GM19438 (cell line): ENCODE data around the gene MRPL11.
"Not testable (repeated sequence)": the region's sequence is repeated elsewhere in the genome, so short reads cannot be mapped to it uniquely, and the experiment has no call there.

Experiments
- ATAC-seq: cut with Tn5 transposase; IDR thresholded peaks from one replicate; pipeline ENCODE4 v1.9.1; 2021; ENCODE audit warnings: low read depth; ENCODE audit not compliant: unreplicated experiment

MRPL11 gene

GRCh38 chr11:66467756-66468155 lies 29.1 kb upstream of the MRPL11 start:
- no peak for ATAC-seq

- ATAC-seq, result peak; percentile 28
Observed at GRCh38 chr11:66467034-66467659, 28.5 kb upstream of the MRPL11 start.

GRCh38 chr11:66466225-66467033 lies 27.8 kb upstream of the MRPL11 start, which contains the start of gene PELI3:
TSS of gene PELI3 (plus strand) at chr11:66466905. CDS start at chr11:66468129, 1,224 bp downstream.
- peak; percentile 89 for ATAC-seq

GRCh38 chr11:66465373-66466224 lies 27.0 kb upstream of the MRPL11 start:
- no peak for ATAC-seq

- ATAC-seq, result no peak
Observed at GRCh38 chr11:66464916-66465315, 26.3 kb upstream of the MRPL11 start.

GRCh38 chr11:66464116-66464515 lies 25.5 kb upstream of the MRPL11 start:
- not testable (repeated sequence) for ATAC-seq

GRCh38 chr11:66462911-66463310 lies 24.3 kb upstream of the MRPL11 start:
- ATAC-seq, result no peak

GRCh38 chr11:66462010-66462409 lies 23.4 kb upstream of the MRPL11 start:
- ATAC-seq, result no peak

- no peak for ATAC-seq
Observed at GRCh38 chr11:66459138-66459778, 20.6 kb upstream of the MRPL11 start.

- ATAC-seq, result no peak
Observed at GRCh38 chr11:66457826-66458225, 19.2 kb upstream of the MRPL11 start.

- ATAC-seq, result no peak
Observed at GRCh38 chr11:66454828-66455227, 16.2 kb upstream of the MRPL11 start.

GRCh38 chr11:66454247-66454646 lies 15.6 kb upstream of the MRPL11 start:
- no peak for ATAC-seq

GRCh38 chr11:66451663-66452062 lies 13.0 kb upstream of the MRPL11 start:
- ATAC-seq, result no peak

- no peak for ATAC-seq
Observed at GRCh38 chr11:66450560-66450959, 11.9 kb upstream of the MRPL11 start.

- ATAC-seq, result no peak
Observed at GRCh38 chr11:66448523-66448922, 9.9 kb upstream of the MRPL11 start.

- ATAC-seq, result no peak
Observed at GRCh38 chr11:66447012-66447411, 8.4 kb upstream of the MRPL11 start.

GRCh38 chr11:66443602-66444001 lies 5.0 kb upstream of the MRPL11 start:
- no peak for ATAC-seq

GRCh38 chr11:66440940-66441282 lies 2.3 kb upstream of the MRPL11 start:
- ATAC-seq, result not testable (repeated sequence)

GRCh38 chr11:66440101-66440939 lies 1.7 kb upstream of the MRPL11 start:
- ATAC-seq, result not testable (repeated sequence)

GRCh38 chr11:66437979-66438503 lies 607 bp downstream of the MRPL11 start:
- ATAC-seq, result no peak
